ENCODE results near the gene SUCLG1.

DNA sequence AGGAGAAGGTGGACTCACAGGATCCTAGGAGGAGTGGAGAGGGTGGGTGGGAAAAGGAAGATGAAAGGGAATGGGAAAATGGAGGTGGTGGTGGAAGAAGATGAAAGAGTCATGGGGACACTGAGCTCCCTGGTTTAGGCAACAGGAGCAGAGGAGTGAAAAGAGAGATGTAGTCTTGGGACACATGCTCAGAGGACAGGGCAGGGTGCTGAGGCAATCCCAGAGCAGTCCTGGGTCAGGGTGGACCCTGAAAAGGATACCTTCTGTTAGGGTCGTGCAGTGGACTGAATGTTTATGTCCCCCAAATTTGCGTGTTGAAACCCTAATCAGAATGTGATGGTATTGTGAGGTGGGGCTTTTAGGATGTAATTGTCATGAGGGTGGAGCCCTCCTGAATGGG, 37.9 kb downstream of the SUCLG1 start:
- TF ChIP-seq, protein P1, sequence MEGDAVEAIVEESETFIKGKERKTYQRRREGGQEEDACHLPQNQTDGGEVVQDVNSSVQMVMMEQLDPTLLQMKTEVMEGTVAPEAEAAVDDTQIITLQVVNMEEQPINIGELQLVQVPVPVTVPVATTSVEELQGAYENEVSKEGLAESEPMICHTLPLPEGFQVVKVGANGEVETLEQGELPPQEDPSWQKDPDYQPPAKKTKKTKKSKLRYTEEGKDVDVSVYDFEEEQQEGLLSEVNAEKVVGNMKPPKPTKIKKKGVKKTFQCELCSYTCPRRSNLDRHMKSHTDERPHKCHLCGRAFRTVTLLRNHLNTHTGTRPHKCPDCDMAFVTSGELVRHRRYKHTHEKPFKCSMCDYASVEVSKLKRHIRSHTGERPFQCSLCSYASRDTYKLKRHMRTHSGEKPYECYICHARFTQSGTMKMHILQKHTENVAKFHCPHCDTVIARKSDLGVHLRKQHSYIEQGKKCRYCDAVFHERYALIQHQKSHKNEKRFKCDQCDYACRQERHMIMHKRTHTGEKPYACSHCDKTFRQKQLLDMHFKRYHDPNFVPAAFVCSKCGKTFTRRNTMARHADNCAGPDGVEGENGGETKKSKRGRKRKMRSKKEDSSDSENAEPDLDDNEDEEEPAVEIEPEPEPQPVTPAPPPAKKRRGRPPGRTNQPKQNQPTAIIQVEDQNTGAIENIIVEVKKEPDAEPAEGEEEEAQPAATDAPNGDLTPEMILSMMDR (conservative IDR thresholded peaks at IDR 0.05; ENCODE audit: low read depth, low read length) = no peak
- TF ChIP-seq EZH2 (IDR thresholded peaks at IDR 0.05; ENCODE audit: low read length, unreplicated experiment) = no peak
